UCSD-AML1 (cell line): ENCODE results near the gene SLC45A1.

Source experiments
- DNase-seq: peaks from one replicate; lab custom pipeline; 2025; ENCODE audit not compliant: unreplicated experiment; lab: John Stamatoyannopoulos, UW

Gene SLC45A1

GRCh38 chr1:8311068-8311718 is 6.7 kb upstream of the SLC45A1 start:
- no peak for DNase-seq

GRCh38 chr1:8312235-8313218 is 5.4 kb upstream of the SLC45A1 start:
- no peak for DNase-seq

- DNase-seq, result no peak
Observed at GRCh38 chr1:8313231-8313630, 4.7 kb upstream of the SLC45A1 start.

GRCh38 chr1:8314346-8315280 is 3.3 kb upstream of the SLC45A1 start:
- peak; percentile 45 for DNase-seq

- DNase-seq, result no peak
Observed at GRCh38 chr1:8315573-8316475, 2.1 kb upstream of the SLC45A1 start.

GRCh38 chr1:8318436-8318835 is 522 bp downstream of the SLC45A1 start:
- DNase-seq, result no peak

- no peak for DNase-seq
Observed at GRCh38 chr1:8321612-8322011, 3.7 kb downstream of the SLC45A1 start.

- DNase-seq, result peak; percentile 37
Observed at GRCh38 chr1:8323706-8324105, 5.8 kb downstream of the SLC45A1 start.

GRCh38 chr1:8324176-8324810 is 6.4 kb downstream of the SLC45A1 start:
- DNase-seq, result no peak

- DNase-seq, result no peak
Observed at GRCh38 chr1:8325771-8326170, 7.9 kb downstream of the SLC45A1 start.

GRCh38 chr1:8326265-8326664 is 8.4 kb downstream of the SLC45A1 start:
- no peak for DNase-seq

GRCh38 chr1:8328271-8328670 is 10.4 kb downstream of the SLC45A1 start:
- no peak for DNase-seq

- no peak for DNase-seq
Observed at GRCh38 chr1:8329439-8329838, 11.5 kb downstream of the SLC45A1 start.

GRCh38 chr1:8329858-8330257 is 11.9 kb downstream of the SLC45A1 start:
- DNase-seq, result no peak

GRCh38 chr1:8330271-8331125 is 12.6 kb downstream of the SLC45A1 start:
- no peak for DNase-seq

- DNase-seq, result no peak
Observed at GRCh38 chr1:8332806-8333205, 14.9 kb downstream of the SLC45A1 start.

- no peak for DNase-seq
Observed at GRCh38 chr1:8333246-8333987, 15.5 kb downstream of the SLC45A1 start.
